Measurements from ENCODE around the gene LGALS9.

Gene LGALS9

DNA sequence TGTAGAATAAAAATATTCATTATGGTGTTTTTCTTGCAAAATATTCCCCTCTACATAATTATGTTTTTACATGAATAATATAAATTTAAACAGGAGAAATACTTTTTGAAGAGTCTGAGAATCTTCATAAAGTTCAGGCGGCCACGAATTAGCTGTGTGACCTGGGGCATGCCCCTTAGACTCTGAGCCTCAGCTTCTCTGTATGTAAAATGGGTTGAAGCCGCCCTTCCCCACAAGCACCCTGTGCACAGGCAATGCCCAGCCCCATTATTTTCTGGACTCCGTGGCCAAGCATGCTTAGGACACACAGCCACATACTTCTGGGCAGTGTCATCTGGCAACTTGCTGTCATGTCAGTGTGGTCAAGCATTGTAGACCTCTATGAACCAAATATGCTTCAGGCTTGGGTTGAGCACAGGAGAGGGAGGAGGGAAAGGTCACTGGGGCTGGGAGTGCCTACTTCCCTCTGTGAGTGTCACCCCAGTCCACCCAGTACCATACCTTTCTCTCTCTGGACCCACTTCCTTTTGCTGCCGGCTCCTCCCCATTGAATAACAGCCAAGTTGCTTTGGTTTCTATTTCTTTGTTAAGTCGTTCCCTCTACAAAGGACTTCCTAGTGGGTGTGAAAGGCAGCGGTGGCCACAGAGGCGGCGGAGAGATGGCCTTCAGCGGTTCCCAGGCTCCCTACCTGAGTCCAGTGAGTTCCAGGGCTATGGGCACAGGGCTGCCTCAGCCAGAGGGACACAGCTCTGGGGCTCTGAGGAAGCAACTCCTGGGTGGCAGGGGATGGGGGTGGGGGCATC, at the start of gene LGALS9:
Gene LGALS9, plus strand, starts transcription at position 582 of the 804 bp plus-strand sequence. Its CDS starts 78 bp downstream, at position 660.
- DNase-seq = peak; percentile 85
- in situ Hi-C loops (cut with MboI; ENCODE audit: low pct_unique_long_range_greater_than_20kb, low sequenced_read_pairs) = no loop called here

DNA sequence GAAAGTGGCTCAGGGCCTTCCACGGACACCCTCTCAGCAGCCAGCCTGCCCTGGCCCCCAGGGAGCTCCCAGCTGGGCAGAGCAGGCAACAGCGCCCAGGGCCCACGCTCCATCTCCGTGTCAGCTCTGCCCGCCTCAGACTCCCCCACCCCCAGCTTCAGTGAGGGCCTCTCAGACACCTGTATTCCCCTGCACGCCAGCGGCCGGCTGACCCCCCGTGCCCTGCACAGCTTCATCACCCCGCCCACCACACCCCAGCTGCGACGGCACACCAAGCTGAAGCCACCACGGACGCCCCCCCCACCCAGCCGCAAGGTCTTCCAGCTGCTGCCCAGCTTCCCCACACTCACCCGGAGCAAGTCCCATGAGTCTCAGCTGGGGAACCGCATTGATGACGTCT, 48.3 kb upstream of the LGALS9 start:
- in situ Hi-C loops (cut with MboI; ENCODE audit: low pct_unique_long_range_greater_than_20kb, low sequenced_read_pairs) = no loop called here
- no peak for DNase-seq

DNA sequence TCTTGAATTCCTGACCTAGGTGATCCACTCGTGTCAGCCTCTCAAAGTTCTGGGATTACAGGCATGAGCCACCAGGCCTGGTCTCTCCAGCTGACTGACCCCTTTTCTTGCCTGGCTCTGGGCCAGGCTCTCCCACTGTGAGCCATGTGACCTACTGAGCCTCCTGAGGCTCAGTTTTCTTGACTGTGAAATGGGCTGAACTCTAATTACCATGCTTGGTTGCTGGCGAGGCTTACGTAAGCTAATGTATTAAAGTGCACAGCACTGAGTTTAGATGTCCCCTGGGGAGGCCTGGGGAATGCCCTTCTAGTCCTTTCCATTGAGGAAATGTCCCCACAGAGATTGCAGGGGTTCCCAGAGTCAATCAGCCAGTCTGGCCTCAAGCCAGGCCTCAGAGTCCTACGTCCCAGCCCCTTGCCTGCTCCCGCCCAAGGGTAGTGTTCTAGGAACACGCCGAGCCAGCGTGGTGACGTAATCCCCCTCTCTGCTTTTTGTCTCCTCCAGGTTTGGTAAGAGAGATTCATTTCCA, 45.8 kb upstream of the LGALS9 start:
- DNase-seq = no peak
- in situ Hi-C loops (cut with MboI; ENCODE audit: low pct_unique_long_range_greater_than_20kb, low sequenced_read_pairs) = no loop called here

DNA sequence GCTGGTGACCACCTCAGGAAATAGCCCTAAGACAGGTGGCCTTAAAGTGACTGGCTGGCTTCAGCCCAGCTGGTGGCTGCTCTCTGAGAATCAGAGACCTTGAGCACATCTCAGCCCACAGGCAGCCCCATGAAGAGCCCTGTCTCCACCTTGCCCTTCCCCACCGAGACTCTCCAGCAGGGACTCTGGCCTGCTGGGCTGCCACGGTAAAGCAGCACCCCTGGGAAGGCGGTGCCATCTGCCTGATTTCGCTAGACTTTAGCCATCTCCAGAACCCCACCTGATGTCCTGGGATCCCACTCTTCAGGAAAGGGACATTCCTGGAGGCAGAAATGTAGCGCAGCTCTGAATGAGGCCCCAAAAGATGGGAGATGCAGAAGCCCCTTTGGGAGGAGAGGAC, 45.2 kb upstream of the LGALS9 start:
- in situ Hi-C loops (cut with MboI; ENCODE audit: low pct_unique_long_range_greater_than_20kb, low sequenced_read_pairs) = no loop called here
- no peak for DNase-seq

- in situ Hi-C loops (cut with MboI; ENCODE audit: low pct_unique_long_range_greater_than_20kb, low sequenced_read_pairs) = no loop called here
These were observed 44.7 kb upstream of the LGALS9 start for GRCh38 chr17:27586203-27586721.

GRCh38 chr17:27588354-27588753, 42.6 kb upstream of the LGALS9 start:
- no peak for DNase-seq
- in situ Hi-C loops (cut with MboI; ENCODE audit: low pct_unique_long_range_greater_than_20kb, low sequenced_read_pairs) = no loop called here

More at GRCh38 chr17:27586203-27586721, 44.7 kb upstream of the LGALS9 start:
- no peak for DNase-seq

DNA sequence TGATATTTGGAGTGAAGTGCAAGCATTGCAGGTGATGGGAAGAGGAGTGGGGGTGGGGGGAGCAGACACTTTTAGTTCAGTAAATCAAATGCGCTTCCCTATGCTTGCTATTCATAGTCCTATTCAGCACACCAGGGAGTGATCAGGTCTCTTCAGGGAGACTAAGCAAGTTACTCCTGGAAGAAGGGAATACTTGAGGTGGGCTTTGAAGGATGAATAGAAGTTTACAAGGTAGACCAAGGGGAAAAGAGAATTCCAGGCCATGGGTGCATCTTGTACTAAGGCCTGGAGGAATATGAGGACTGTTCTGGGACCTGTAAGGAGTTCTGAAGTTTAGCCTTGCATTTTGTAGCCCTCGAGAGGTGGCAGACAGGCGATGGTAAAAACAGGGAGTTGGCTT, 40.1 kb upstream of the LGALS9 start:
- no peak for DNase-seq
- in situ Hi-C loops (cut with MboI; ENCODE audit: low pct_unique_long_range_greater_than_20kb, low sequenced_read_pairs) = loop anchor here (10.0 kb wide), 1 partner anchor 236 kb away; no protein-coding TSS in a partner anchor

- in situ Hi-C loops (cut with MboI; ENCODE audit: low pct_unique_long_range_greater_than_20kb, low sequenced_read_pairs) = loop anchor here (10.0 kb wide), 1 partner anchor 237 kb away; no protein-coding TSS in a partner anchor
- DNase-seq = no peak
These were observed 39.0 kb upstream of the LGALS9 start for GRCh38 chr17:27591986-27592385.

- in situ Hi-C loops (cut with MboI; ENCODE audit: low pct_unique_long_range_greater_than_20kb, low sequenced_read_pairs) = loop anchor here (10.0 kb wide), 1 partner anchor 239 kb away; no protein-coding TSS in a partner anchor
- DNase-seq = no peak
These were observed 37.6 kb upstream of the LGALS9 start for GRCh38 chr17:27593232-27593856.

DNA sequence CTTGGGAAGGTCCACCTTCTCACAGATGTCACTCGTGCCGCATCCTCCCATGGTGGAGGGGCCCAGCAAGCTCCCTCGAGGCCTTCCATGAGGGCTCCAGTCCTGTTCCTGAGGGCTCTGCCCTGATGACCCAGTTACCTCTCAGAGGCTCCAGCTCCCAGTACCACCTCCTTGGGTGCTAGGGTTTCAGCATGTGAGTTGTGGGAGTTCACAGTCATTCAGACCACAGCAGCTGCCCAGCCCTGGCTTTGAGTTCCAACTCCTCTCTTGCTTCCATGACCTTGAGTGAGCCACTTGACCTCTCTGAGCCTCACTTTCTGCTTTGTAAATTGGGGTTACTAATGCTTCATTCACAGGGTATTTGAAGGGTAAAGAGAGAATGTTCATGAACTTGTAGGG, 37.1 kb upstream of the LGALS9 start:
- DNase-seq = no peak
- in situ Hi-C loops (cut with MboI; ENCODE audit: low pct_unique_long_range_greater_than_20kb, low sequenced_read_pairs) = loop anchor here (10.0 kb wide), 1 partner anchor 239 kb away; no protein-coding TSS in a partner anchor

DNA sequence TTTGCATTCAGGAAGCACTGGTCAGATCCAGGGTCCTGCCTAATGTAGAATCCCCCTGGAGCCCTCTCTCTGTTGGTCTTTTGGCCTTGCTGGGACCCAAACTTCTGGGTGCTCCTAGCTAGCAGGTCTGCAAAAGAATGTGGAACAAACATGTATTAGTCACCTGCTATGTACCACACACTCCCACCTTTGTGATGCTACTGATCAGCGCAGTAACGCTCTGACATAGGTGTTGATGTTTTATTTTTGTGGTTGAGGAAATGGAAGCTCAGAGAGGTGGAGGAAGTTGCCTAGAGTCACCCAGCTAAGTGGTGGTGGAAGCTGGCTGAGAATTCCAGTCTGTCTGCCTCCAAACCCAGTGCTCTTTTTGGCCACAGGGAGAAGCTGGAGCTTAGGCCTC, 35.8 kb upstream of the LGALS9 start:
- in situ Hi-C loops (cut with MboI; ENCODE audit: low pct_unique_long_range_greater_than_20kb, low sequenced_read_pairs) = loop anchor here (10.0 kb wide), 1 partner anchor 240 kb away; no protein-coding TSS in a partner anchor
- DNase-seq = no peak

DNA sequence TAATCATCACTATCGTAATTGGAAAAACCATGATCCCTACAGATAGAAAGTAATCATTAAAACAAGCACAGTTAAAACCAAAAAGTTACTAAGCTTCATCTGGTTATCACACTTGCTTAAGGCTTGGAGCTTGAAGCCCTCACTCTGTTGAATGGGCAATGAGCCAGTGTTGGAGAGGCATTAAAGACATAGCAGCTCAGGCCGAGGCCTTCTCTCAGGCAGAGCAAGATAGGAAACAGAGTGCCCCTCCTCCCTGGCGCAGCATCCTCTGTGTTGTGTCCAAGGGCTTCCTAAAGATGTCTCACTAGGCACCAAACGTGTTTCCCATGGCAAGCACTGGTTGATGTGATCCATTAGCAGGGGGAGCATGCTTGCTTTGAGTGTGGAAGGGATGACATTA, 34.9 kb upstream of the LGALS9 start:
- in situ Hi-C loops (cut with MboI; ENCODE audit: low pct_unique_long_range_greater_than_20kb, low sequenced_read_pairs) = loop anchor here (10.0 kb wide), 1 partner anchor 241 kb away; no protein-coding TSS in a partner anchor
- DNase-seq = no peak

GRCh38 chr17:27596566-27597187, 34.3 kb upstream of the LGALS9 start:
- in situ Hi-C loops (cut with MboI; ENCODE audit: low pct_unique_long_range_greater_than_20kb, low sequenced_read_pairs) = loop anchor here (10.0 kb wide), 1 partner anchor 242 kb away; no protein-coding TSS in a partner anchor
- DNase-seq = no peak

DNA sequence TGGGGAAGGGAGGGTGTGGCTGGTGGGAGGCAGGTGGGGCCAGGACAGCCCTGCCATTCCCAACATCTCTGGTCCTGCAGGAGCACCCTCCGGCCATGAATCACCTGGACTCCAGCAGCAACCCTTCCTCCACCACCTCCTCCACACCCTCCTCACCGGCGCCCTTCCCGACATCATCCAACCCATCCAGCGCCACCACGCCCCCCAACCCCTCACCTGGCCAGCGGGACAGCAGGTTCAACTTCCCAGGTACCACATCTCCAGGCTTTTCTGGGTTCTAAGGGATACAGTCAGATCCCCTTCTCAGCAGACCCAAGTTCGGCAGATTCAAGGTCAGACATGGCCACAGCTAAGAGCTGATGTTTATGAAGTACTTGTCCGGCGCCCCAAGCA, 33.8 kb upstream of the LGALS9 start:
- in situ Hi-C loops (cut with MboI; ENCODE audit: low pct_unique_long_range_greater_than_20kb, low sequenced_read_pairs) = loop anchor here (10.0 kb wide), 1 partner anchor 242 kb away; no protein-coding TSS in a partner anchor

DNA sequence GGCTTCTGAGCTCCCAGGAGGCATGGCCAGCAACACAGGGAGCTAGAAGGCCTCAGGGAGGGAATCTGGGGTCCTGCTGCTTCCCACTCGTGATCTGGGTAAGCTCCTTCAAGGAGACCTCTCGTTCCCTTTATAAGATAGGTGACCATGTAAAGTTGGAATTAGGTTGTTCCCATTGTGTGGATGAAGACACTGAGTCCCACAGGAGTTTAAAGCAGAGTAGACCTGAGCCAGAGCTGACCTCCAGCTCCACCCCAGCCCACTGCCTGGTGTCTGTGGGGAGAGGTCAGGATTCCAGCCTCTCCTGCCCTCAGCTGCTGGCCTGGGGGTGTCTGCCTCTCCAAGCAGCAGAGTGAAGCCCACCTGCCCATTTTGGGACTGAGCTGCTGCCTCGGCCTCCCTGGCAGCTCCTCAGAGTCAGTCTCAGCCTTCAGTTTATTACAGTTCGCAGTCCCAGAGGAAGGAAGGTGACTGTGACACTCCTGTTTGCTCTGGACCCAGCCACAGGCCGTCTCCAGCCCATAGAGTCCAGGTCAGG, 33.1 kb upstream of the LGALS9 start:
- no peak for DNase-seq
- in situ Hi-C loops (cut with MboI; ENCODE audit: low pct_unique_long_range_greater_than_20kb, low sequenced_read_pairs) = loop anchor here (10.0 kb wide), 1 partner anchor 243 kb away; no protein-coding TSS in a partner anchor

More for the DNA sequence above, 33.8 kb upstream of the LGALS9 start:
- no peak for DNase-seq

DNA sequence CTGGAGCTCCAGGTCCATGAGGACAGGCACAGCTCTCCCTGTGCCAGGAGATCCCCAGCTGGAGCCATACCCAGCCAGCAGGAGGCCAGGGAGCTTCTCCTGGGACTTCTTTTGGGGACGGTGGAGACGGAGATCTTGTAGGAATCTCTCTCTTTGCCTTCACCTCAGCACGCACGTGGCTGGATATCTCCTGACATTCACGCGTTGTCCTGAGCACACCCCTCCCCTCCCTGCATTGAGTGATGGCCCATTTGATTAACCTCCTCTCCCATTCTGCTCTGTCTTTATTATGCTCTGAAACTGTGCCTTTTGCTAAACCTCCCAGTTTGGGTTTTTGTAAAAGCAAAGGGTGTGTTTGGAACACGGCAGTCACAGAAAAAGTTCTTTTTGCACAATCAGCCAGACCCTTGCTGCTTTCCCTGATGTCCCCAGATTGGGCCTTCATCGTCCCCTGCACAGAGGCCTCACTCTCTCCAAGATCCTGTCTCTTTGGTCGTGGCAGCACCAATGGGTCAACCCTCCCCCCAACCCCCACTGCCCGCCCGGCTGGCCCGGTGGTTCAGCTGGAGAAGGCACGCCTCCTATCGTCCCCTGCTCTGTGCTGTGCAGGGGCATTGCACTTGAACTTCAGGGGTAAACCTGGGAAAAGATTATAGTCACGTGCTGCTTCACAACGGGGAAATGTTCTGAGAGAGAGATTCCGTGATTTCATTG, 32.5 kb upstream of the LGALS9 start:
- in situ Hi-C loops (cut with MboI; ENCODE audit: low pct_unique_long_range_greater_than_20kb, low sequenced_read_pairs) = loop anchor here (10.0 kb wide), 1 partner anchor 244 kb away; no protein-coding TSS in a partner anchor
- DNase-seq = no peak

GRCh38 chr17:27600471-27600870, 30.5 kb upstream of the LGALS9 start:
- no peak for DNase-seq
- in situ Hi-C loops (cut with MboI; ENCODE audit: low pct_unique_long_range_greater_than_20kb, low sequenced_read_pairs) = no loop called here
